Uterus (tissue), 4 donors: ENCODE results near the gene KDM8. TPM values are rescaled to one million over a fixed set of nuclear protein-coding genes. Genes with fewer than 3 reads are reported as not detected.

ENCODE experiments used
- DNase-seq, 2 donors: peaks; one replicate each; pipeline ENCODE4 v3.0.0-alpha.2; 2019 to 2020
- H3K27ac ChIP-seq, 2 donors: fragments of 200-600 bp; sonication (generic); 1 replicate in 1 of 2; 2 replicates in 1 of 2; pipeline ENCODE4 v1.5.1; 2016 to 2018
- H3K27me3 ChIP-seq, 2 donors: fragments of 200-600 bp; sonication (generic); one replicate each; pipeline ENCODE4 v1.5.1; 2018 to 2019; ENCODE audit warnings: control low read depth in 1 of 2
- H3K36me3 ChIP-seq, 2 donors: fragments of 200-600 bp; sonication (generic); one replicate each; pipeline ENCODE4 v1.5.1; 2019; ENCODE audit warnings: control low read depth in 1 of 2
- H3K4me1 ChIP-seq, 2 donors: fragments of 200-600 bp; sonication (generic); one replicate each; pipeline ENCODE4 v1.5.1; 2018 to 2019; ENCODE audit warnings: control low read depth in 1 of 2
- H3K4me3 ChIP-seq, 2 donors: fragments of 200-600 bp; sonication (generic); 1 replicate in 1 of 2; 2 replicates in 1 of 2; pipeline ENCODE4 v1.5.1; 2018 to 2019; ENCODE audit warnings: mild to moderate bottlenecking in 1 of 2
- H3K9me3 ChIP-seq, 2 donors: fragments of 200-600 bp; sonication (generic); one replicate each; pipeline ENCODE4 v1.5.1; 2019; ENCODE audit warnings: control low read depth in 1 of 2
- CTCF ChIP-seq, 4 experiments: fragments of 200-600 bp in 2 of 4; fragments of 450-650 bp in 2 of 4; sonication (generic) in 2 of 4; IDR thresholded peaks; one replicate each; pipeline ENCODE4 v1.5.1; 2016 to 2019; ENCODE audit warnings: antibody characterized with exemption in 4 of 4, mild to moderate bottlenecking in 2 of 4, moderate library complexity in 1 of 4
- POLR2A ChIP-seq, 2 donors: fragments of 450-650 bp; IDR thresholded peaks; one replicate each; pipeline ENCODE4 v1.6.1; 2016; ENCODE audit warnings: antibody characterized with exemption in 2 of 2, mild to moderate bottlenecking in 1 of 2, moderate library complexity in 1 of 2
- intact Hi-C: fragments of 100-400 bp; cut with DNase I; formaldehyde crosslinking; loops from one replicate; pipeline ENCODE4 v1.15.1; 2023; ENCODE audit warnings: low total_unique reads
- total RNA-seq, 4 donors: library from RNA; depleted of rRNA in 3 of 4; stranded (reverse); fragments of >200 nt in 3 of 4; gene quantifications; one replicate each; pipeline versions ENCODE4 v1.1.0 to v1.2.4, GENCODE V29; 2014 to 2023
- donor health status: DM: yes; HTN: yes; CAD: no.

KDM8 gene
- total RNA-seq, 4 donors from 2014 or later = 4.1 to 31.0 (median 11.5) TPM; not detected in 1

- no peak for DNase-seq
- intact Hi-C loops = no loop called here
- Histone ChIP-seq H3K27me3 (no peaks in the 10 kb centered on the region), H3K9me3 (no peaks in the 10 kb centered on the region), H3K4me3 (no peak overlapping the region), H3K36me3 (no peaks in the 10 kb centered on the region), H3K4me1 (peaks cover 0 to 7% of the 10 kb centered on the region in 2 donors), H3K27ac (no peak overlapping the region)
- no peak for TF ChIP-seq POLR2A (IDR thresholded peaks at IDR 0.05)
- TF ChIP-seq CTCF (IDR thresholded peaks at IDR 0.05) = no peak
These were observed 23.1 kb downstream of the KDM8 start for GRCh38 chr16:27226476-27226875.

GRCh38 chr16:27226976-27227705 is 23.8 kb downstream of the KDM8 start:
- no peak for DNase-seq
- H3K4me1 ChIP-seq = peaks cover 0 to 7% of the 10 kb centered on the region in 2 donors
- no peaks in the 10 kb centered on the region for H3K27me3 ChIP-seq
- TF ChIP-seq CTCF (IDR thresholded peaks at IDR 0.05) = no peak
- TF ChIP-seq POLR2A (IDR thresholded peaks at IDR 0.05) = no peak
- H3K36me3 ChIP-seq = no peaks in the 10 kb centered on the region
- intact Hi-C loops = no loop called here
- no peak overlapping the region for H3K27ac ChIP-seq
- H3K9me3 ChIP-seq = no peaks in the 10 kb centered on the region
- H3K4me3 ChIP-seq = no peak overlapping the region

- peaks cover 0 to 4% of the 10 kb centered on the region in 2 donors for H3K4me1 ChIP-seq
- no peaks in the 10 kb centered on the region for H3K9me3 ChIP-seq
- H3K36me3 ChIP-seq = no peaks in the 10 kb centered on the region
- intact Hi-C loops = no loop called here
- DNase-seq = no peak
- H3K27me3 ChIP-seq = no peaks in the 10 kb centered on the region
- H3K4me3 ChIP-seq = no peak overlapping the region
- TF ChIP-seq POLR2A (IDR thresholded peaks at IDR 0.05) = no peak
- no peak overlapping the region for H3K27ac ChIP-seq
These were observed 24.7 kb downstream of the KDM8 start for GRCh38 chr16:27228045-27228444.

GRCh38 chr16:27228621-27229501 is 25.5 kb downstream of the KDM8 start:
- Histone ChIP-seq H3K27ac (no peak overlapping the region), H3K4me1 (no peaks in the 10 kb centered on the region), H3K4me3 (no peak overlapping the region), H3K27me3 (no peaks in the 10 kb centered on the region), H3K36me3 (no peaks in the 10 kb centered on the region), H3K9me3 (no peaks in the 10 kb centered on the region)
- DNase-seq = no peak
- TF ChIP-seq POLR2A (IDR thresholded peaks at IDR 0.05) (no peak), CTCF (IDR thresholded peaks at IDR 0.05) (no peak)
- intact Hi-C loops = no loop called here

GRCh38 chr16:27229891-27230470 is 26.7 kb downstream of the KDM8 start:
- intact Hi-C loops = loop anchor here (10.0 kb wide), 1 partner anchor 135 kb away; no protein-coding TSS in a partner anchor
- Histone ChIP-seq H3K4me1 (no peaks in the 10 kb centered on the region), H3K4me3 (no peak overlapping the region), H3K27ac (no peak overlapping the region), H3K9me3 (no peaks in the 10 kb centered on the region), H3K36me3 (no peaks in the 10 kb centered on the region), H3K27me3 (no peaks in the 10 kb centered on the region)
- TF ChIP-seq CTCF (IDR thresholded peaks at IDR 0.05) (no peak), POLR2A (IDR thresholded peaks at IDR 0.05) (no peak)
- DNase-seq = no peak
